Chondrocyte (in vitro differentiated cells): ENCODE measurements around the gene PKP1. TPM values are rescaled to one million over a fixed set of nuclear protein-coding genes. Genes with fewer than 3 reads are reported as not detected.
A peak's percentile ranks its signal among the peaks of the same experiment; 100 is the strongest.

ENCODE experiments used
- DNase-seq: peaks from one replicate; pipeline ENCODE4 v3.0.0; 2021; ENCODE audit warnings: mixed read lengths, low spot score
- H3K27ac Mint-ChIP-seq: one replicate; pipeline ENCODE4 v1.8.0; 2021; ENCODE audit warnings: mild to moderate bottlenecking, moderate library complexity, mixed read lengths; ENCODE audit not compliant: unreplicated experiment
- H3K27me3 Mint-ChIP-seq: 2 replicates; pipeline ENCODE4 v1.8.0; 2021; ENCODE audit warnings: low read depth, mixed read lengths
- H3K36me3 Mint-ChIP-seq: 2 replicates; pipeline ENCODE4 v1.8.0; 2021; ENCODE audit warnings: low read depth, mixed read lengths
- H3K4me1 Mint-ChIP-seq: 2 replicates; pipeline ENCODE4 v1.8.0; 2021; ENCODE audit warnings: low read depth, mild to moderate bottlenecking, mixed read lengths
- H3K4me3 Mint-ChIP-seq: one replicate; pipeline ENCODE4 v1.8.0; 2021; ENCODE audit warnings: mild to moderate bottlenecking, moderate library complexity, mixed read lengths; ENCODE audit not compliant: unreplicated experiment
- H3K9me3 Mint-ChIP-seq: 2 replicates; pipeline ENCODE4 v1.8.0; 2021; ENCODE audit warnings: low read depth, mixed read lengths
- total RNA-seq: library from RNA; stranded (reverse); gene quantifications from 3 replicates; pipeline ENCODE4 v1.2.1, GENCODE V29; 2021
- TF ChIP-seq, protein P1 (sequence below): fragments of 200-600 bp; sonication (generic); IDR thresholded peaks from 2 replicates; pipeline ENCODE4 v1.5.0; 2021; ENCODE audit warnings: antibody characterized with exemption, mild to moderate bottlenecking, moderate library complexity

Gene PKP1
- total RNA-seq, 1 donor from 2014 or later, result 4.0 TPM

DNA sequence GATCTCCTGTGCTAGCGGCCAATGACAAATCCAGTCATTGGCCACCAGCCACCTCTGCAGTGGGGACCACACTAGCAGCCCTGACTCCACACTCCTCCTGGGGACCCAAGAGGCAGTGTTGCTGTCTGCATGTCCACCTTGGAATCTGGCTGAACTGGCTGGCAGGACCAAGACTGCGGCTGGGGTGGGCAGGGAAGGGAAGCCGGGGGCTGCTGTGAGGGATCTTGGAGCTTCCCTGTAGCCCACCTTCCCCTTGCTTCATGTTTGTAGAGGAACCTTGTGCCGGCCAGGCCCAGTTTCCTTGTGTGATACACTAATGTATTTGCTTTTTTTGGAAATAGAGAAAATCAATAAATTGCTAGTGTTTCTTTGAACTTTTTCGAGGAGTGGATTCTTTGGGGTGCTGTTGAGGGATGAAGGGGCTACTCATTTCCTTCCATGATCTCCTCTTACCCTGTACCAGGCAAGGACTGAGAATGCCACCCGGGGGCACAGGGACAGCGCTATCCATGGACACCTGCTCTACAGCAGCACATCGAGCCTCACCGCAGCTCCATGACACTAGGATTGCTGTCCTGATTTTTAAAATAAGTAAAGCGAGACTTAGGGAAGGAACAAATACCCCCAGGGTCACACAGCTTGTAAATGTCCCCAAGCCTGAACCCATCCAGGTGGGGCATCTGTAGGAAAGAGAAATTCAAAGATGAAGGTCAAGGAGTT lies 49.5 kb downstream of the PKP1 start:
- DNase-seq, result peak; percentile 50
- H3K4me1 Mint-ChIP-seq, result peaks cover 15% of the 10 kb centered on the region
- H3K27me3 Mint-ChIP-seq, result no peaks in the 10 kb centered on the region
- TF ChIP-seq, protein P1, sequence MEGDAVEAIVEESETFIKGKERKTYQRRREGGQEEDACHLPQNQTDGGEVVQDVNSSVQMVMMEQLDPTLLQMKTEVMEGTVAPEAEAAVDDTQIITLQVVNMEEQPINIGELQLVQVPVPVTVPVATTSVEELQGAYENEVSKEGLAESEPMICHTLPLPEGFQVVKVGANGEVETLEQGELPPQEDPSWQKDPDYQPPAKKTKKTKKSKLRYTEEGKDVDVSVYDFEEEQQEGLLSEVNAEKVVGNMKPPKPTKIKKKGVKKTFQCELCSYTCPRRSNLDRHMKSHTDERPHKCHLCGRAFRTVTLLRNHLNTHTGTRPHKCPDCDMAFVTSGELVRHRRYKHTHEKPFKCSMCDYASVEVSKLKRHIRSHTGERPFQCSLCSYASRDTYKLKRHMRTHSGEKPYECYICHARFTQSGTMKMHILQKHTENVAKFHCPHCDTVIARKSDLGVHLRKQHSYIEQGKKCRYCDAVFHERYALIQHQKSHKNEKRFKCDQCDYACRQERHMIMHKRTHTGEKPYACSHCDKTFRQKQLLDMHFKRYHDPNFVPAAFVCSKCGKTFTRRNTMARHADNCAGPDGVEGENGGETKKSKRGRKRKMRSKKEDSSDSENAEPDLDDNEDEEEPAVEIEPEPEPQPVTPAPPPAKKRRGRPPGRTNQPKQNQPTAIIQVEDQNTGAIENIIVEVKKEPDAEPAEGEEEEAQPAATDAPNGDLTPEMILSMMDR, result no peak
- H3K9me3 Mint-ChIP-seq, result no peaks in the 10 kb centered on the region
- no peak overlapping the region for H3K4me3 Mint-ChIP-seq
- no peak overlapping the region for H3K27ac Mint-ChIP-seq
- no peaks in the 10 kb centered on the region for H3K36me3 Mint-ChIP-seq

DNA sequence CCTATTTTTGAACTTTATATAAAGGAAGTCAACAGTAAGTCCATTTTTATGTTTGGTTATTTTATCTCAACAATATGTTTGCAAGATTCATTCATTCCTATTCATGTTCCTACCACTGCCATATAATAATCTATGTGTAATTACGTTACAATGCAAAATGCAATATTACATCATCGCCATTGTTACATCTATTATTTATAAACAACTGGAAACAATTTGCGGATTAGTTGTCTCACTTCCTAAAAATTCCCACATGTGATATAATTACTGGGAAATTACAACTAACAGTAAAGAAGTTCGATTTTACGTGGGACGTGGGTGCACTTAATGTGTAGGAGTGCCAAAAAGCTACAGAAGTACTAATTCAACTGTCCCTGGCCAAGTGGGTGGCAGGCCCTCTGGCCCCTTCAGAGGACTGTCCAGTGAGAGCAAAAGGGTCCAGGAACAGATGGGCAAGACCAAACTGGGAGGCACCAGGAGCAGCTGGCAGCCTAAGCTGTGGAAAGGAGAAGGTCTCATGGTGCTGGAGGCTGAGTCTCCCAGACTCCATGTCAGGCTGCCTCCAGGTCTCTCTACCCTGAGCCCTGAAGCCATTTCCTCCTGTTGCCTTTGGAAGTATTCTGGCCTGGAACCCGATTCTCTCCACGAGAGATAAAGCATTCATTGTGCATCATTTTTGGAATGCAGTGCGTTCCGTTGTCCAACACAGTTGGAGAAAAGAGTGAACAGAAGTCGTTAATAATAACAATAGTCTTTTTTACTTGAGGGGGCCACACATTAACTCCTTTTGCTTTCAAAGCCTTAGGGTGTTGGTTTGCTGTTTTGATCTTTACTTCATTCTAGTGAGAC lies 51.2 kb downstream of the PKP1 start:
- Mint-ChIP-seq H3K4me3 (no peak overlapping the region), H3K4me1 (peaks cover 10% of the 10 kb centered on the region), H3K9me3 (no peaks in the 10 kb centered on the region), H3K27me3 (peaks cover 3% of the 10 kb centered on the region), H3K27ac (no peak overlapping the region), H3K36me3 (peaks cover 3% of the 10 kb centered on the region)
- peak; percentile 37 for DNase-seq
- TF ChIP-seq, protein P1, result no peak

DNA sequence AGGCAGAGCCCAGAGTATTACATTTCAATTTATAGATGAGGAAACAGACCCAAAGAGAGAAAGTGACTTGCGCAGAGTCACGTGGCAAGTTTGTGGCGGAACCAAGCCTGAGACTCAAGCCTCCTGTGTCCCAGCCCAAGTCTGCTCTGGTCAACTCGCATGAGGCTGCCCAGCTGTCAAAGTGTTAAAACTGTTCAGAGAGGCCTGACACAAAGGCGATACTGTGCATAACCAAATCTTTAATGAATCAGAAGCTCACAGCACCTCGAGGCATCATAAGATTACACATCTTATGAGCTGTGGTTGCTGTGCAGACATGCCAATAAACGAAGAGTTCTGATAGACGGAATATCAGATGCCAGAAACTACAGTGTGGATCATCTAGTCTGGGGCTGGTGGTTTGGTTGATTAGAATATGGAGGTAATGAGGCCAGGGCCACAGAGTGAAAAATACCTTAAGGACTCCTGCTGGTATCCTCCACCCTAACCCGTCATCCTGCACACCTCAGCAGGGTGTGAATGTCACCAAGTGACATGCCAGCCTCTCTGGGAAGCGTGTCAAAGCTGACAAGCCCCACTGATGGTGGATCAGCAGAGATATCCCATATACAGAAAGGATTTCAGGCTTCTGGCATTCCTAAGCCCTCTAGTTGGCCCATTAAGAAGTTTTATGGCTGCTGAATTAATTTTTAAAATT lies 52.0 kb downstream of the PKP1 start:
- Mint-ChIP-seq H3K4me3 (no peak overlapping the region), H3K4me1 (peaks cover 2% of the 10 kb centered on the region), H3K27ac (no peak overlapping the region), H3K9me3 (peaks cover 1% of the 10 kb centered on the region), H3K36me3 (peaks cover 3% of the 10 kb centered on the region), H3K27me3 (peaks cover 8% of the 10 kb centered on the region)
- peak; percentile 32 for DNase-seq
- TF ChIP-seq, protein P1, result no peak

DNA sequence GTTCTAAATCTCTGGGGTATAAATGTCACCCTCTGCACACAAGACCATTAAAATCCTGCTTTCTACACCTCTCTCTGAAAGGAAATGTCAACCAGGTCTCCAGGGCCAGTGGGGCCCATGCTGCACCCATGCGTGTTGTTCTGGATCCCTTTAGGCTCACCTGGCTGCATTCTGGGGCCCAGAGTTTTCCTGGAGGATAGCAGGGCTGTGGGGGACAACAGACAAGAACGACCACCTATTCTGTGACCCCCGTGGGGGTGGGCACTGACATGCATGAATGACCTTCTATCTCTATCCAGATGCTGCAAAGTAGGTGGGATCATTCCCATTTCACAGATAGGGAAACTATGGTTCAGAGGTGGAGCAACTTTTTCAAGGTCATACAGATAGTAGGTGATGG lies 52.6 kb downstream of the PKP1 start:
- peak; percentile 44 for DNase-seq
- peaks cover 3% of the 10 kb centered on the region for H3K36me3 Mint-ChIP-seq
- no peak overlapping the region for H3K4me3 Mint-ChIP-seq
- no peak overlapping the region for H3K27ac Mint-ChIP-seq
- peaks cover 8% of the 10 kb centered on the region for H3K27me3 Mint-ChIP-seq
- no peaks in the 10 kb centered on the region for H3K4me1 Mint-ChIP-seq
- TF ChIP-seq, protein P1, result no peak
- peaks cover 4% of the 10 kb centered on the region for H3K9me3 Mint-ChIP-seq
